Measurements from ENCODE around the gene FAM174C. TPM values are rescaled to one million over a fixed set of nuclear protein-coding genes. Genes with fewer than 3 reads are reported as not detected.
"Not testable (repeated sequence)": the region's sequence is repeated elsewhere in the genome, so short reads cannot be mapped to it uniquely, and the experiment has no call there.

FAM174C gene
- total RNA-seq, 1 experiment from 2014 or later = 64.4 TPM

DNA sequence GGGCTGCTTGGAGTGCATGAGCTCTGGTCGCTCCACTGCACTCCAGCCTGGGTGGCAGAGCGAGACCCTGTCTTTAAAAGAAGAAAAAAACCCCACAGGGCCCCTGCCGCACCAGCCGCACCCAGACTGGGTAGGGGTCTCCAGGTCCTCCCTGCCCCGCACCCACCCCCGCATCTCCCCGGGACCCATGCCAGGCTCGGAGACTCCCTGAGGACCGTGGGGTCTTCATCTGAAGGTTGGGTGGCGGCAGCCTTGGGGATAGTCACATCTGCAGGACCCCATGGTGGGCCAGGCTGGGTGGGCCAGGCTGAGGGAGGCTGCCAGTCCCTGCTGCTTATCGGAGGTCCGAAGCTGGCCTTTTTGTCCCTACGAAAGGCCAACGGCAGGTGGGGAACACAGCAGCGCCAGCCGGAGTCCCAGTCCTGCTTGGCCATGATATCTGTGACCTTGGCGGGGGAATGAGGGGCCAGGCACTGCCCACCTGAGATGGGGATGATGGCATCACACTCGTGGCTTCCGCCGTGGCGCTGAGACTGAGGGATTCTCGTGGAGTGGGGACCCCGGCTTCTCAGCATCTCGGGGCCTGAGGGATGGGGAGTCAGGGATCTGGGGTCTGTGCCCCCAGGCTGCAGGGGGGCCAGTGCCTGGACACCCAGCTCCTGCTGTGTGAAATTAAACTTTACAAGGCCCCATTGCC is 21.4 kb downstream of the FAM174C start:
- no peak for DNase-seq (ENCODE audit: low read depth)

DNA sequence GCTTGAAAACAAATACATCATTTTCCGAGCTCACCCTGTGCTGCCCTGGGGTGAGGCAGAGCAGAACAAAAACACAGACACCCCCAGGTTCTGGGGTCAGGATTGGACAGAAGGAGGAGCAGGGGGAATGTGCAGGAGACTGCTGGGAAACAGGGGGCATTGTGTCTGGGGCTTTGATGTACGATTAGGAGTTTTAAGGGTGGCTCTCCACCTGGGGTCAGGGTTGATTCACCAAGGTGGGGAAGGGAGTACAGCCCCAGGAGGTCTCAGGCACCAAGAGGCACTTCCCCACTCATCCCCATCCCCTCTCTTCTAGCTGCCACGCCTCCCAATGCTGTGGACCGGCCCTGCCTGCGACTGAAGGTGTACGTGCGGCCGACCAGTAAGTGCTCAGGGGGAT is 22.9 kb downstream of the FAM174C start:
- no peak for DNase-seq (ENCODE audit: low read depth)

DNA sequence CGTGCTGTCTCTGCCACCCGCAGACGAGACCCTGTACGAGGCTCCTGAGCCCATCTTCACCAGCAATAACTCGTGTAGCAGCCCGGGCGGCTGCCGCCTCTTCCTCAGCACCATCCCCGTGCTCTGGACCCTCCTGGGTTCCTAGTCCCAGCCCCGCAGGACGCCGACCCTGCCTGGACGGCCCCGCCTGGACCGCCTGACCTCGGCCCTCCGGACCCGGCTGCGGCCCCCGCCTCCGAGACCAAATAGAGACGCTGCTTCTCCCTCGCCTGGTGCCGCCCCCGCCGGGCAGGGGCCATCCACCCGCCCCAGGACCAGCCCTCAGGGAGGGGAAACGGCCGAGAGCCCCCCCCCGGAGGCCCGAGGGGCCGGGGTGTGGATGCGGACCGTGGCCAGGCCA is 24.5 kb downstream of the FAM174C start:
- no peak for DNase-seq (ENCODE audit: low read depth)

DNA sequence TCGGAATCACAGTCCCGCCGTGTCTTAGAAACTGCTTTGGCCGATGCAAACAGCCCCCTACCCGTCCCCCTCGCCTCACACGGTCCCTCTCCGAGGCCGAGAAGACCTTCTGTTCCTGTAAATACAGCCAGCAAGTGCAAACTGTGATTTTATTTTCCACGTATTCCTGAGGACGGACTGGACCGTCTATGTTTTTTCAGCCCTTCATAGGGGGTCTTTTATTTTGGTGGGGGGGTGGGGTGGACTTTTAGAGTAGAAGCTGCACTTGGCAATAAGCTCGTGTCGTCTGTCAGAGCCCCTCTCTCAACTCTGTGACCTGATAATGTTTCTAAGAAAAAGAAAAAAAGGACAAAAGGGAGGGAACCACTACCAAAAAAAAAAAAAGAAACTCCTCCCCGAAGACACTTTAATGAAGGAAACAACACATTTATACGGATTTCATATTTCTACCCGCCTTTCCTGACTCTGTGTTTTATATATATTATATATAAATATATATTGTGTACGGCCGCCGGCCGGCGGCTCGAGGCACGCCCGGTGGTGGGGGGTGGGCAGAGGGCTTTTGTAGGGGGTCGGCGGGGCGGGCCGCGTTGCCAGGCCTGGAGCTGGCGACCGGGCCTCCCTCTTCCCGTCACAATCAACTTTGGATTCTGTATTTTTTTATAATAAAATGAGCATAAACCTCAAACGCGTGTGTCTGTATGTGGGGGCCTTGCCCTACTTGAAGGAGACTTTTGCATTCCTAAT is 25.6 kb downstream of the FAM174C start:
- DNase-seq (ENCODE audit: low read depth) = no peak

DNA sequence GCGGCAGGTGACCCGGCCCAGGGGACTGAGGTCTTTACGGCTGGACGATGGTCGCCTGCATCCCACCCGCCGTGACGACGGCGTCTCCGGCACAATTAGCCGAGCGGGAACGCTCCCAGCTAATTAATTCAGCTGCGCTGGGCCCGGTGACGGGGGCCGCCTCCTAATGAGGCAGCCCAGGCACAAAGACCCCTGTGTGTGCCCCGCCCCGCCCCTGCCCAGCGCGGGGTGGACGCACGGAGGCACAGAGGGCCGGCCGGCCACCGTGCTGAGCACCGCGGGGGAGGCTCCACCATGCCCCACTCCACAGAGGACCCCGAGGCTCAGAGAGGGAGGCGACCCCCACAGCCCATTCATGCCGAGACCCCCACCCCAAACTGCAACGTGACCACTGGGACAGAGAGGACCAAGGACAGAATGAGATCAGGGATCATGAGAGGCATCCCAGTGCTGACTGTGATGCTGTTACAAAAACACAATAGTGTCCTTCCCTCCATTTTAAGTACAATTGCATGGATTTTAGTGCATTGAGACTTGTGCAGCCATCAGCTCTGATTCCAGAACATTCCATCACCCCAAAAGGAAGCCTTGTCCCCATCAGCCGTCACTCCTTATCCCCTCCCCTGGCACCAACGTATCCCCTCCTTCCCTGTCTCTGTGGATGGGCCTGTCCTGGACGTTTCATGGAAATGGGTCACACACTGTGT is 27.4 kb downstream of the FAM174C start:
- no peak for DNase-seq (ENCODE audit: low read depth)

DNA sequence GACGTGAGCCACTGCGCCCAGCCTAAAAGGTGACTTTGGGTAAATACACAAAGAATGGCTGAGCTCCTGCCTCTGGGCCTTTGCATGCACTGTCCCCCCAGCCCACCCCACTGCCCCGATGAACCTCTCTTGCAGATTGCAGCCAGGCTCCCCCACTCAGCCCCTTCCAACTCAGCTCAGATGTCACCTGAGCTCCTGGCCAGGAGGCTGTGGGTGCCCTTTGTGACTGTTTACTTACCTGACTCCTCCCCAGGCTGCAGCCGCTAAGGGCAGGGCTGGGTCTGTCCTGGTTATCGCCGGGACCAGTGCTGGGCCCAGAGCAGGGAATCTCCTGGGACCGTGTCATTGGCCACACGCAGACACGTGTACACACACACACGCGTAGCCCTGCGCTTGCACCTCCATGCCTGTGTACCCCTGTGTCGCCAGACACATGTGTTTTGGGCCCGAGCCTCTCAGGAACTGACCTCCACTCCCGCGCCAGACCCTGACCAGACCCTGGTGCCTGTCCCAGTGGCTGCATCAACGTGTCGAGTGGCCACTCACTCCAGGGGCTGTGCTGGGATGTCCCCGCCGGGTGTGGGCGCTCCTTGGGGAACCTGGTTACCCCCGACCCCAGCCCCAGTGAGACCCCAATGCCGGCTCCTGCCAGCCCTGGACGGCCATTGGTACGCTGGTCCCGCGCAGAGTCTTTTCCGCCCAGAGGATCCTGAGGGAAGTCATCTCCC is 29.0 kb downstream of the FAM174C start:
- DNase-seq (ENCODE audit: low read depth) = no peak

DNA sequence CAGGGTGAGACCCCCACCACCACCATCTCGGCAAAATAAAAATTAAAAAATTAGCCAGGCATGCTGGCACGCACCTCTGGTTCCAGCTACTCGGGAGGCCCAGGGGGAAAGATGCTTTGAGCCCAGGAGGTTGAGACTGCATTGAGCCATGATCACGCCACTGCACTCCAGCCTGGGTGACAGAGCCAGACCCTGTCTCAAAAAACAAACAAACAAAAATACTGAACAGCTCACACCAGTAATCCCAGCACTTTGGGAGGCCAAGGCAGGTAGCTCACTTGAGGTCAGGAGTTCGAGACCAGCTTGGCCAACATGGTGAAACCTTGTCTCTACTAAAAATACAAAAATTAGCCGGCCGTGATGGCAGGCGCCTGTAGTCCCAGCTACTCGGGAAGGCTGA is 30.0 kb downstream of the FAM174C start:
- not testable (repeated sequence) for DNase-seq (ENCODE audit: low read depth)

DNA sequence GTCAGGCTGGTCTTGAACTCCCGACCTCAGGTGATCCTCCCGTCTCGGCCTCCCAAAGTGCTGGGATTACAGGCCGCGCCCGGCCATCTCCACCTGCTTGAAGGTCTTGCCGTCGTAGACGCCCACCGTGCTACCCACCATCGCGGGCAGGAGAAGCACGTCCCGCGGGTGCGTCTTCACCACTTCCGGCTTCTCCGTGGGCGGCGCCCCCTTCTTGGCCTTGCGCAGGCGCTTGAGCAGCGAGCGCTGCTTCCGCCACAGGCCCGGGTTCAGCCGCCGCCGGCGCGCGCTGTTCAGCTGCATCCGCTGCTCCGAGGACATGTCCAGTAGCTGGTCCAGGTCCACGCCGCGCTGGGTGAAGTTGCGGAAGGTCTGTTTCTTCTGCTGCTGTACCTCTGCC is 32.0 kb downstream of the FAM174C start:
- no peak for DNase-seq (ENCODE audit: low read depth)

DNA sequence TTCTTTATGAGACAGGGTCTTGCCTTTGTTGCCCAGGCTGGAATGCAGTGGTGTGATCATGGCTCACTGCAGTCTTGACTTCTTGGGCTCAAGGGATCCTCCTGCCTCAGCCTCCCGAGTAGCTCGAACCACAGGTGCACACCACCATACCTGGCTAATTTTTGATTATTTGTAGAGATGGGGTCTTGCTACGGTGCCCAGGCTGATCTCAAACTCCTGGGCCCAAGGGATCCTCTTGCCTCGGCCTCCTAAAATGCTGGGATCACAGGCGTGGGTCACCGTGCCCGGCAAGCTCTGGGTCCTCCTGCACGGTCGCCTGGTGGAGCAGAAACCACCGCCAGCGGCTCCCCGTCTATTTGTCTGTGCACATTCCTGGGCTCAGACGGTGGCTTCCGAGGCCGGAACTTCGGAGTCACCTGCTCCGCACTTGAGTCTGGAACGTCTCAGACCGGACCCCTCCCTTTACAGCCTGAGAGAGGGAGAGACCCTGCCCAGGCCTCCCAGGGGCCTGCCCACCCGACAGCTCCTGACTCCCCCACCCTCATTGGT is 32.5 kb downstream of the FAM174C start:
- no peak for DNase-seq (ENCODE audit: low read depth)

DNA sequence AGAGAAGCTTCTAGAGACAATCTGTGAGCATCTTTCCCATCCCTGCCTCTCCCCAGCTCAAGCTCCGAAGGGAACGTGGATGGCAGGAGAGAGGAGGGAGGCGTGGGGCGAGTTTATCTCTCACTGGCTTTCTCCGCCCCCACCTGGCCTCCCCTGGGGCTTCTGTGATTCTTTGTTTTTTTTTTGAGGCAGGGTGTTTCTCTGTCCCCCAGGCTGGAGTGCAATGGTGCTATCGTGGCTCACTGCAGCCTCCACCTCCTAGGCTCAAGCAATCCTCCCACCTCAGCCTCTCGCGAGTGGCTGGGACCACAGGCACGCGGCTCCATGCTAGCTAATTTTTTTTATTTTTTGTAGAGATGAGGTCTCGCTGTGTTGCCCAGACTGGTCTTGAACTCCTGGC is 33.4 kb downstream of the FAM174C start:
- no peak for DNase-seq (ENCODE audit: low read depth)

DNA sequence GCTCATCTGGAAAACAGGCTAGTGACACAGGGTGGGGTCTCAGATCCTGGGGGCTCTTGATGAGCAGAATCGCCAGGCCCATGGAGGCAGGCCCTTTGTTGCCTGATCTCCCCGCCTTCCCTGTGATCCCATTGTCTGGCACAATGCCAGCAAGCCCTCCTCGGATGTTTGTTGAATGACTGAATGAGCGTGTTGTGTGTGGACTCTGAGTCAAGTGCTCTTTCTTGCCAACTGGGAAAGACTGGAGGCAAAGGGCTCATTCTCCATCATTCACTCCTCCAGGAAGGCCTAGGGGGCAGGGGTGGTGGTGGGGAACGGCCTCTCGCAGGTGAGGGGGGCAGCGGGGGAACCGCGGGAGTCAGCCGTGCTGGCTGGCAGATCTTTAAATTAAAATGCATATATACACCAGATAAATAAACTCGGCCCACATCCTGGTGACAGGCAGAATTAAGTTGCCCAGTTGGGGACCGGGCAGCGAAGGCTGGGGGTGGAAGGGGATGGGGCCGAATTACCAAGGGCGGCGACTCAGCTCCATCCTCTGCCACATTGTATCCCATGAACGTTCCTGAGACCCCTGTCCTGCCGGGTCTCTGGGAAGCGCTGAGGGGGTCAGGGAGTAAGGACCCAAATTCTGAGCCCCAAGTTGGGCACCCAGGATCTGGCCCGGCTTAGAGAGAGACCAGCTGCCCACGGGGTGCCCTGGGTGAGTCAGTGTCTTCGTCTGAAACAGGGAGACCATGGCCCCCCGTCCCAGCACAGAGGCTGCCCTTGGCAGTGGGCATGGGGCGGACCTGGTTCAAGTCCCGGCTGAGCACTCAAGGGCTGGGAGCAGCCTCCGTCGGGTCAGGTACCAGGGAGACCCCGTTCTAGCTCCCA is 34.9 kb downstream of the FAM174C start:
- no peak for DNase-seq (ENCODE audit: low read depth)

DNA sequence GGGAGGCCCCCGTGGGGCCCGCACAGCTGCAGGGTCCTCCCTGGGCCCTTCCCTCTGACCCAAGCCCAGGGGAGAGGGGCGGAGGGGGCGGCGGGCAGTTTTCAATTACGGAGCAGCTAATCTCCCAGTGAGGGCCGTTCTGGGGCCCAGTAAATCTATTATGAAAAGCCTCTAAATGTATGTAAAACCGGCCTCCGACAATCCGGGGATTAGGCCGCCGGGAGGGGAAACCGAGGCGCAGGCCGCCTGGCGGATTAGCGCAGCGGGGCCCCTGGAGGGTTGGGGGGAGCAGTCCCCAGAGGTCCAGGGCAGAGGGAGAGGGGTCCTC is 35.5 kb downstream of the FAM174C start:
- no peak for DNase-seq (ENCODE audit: low read depth)

DNA sequence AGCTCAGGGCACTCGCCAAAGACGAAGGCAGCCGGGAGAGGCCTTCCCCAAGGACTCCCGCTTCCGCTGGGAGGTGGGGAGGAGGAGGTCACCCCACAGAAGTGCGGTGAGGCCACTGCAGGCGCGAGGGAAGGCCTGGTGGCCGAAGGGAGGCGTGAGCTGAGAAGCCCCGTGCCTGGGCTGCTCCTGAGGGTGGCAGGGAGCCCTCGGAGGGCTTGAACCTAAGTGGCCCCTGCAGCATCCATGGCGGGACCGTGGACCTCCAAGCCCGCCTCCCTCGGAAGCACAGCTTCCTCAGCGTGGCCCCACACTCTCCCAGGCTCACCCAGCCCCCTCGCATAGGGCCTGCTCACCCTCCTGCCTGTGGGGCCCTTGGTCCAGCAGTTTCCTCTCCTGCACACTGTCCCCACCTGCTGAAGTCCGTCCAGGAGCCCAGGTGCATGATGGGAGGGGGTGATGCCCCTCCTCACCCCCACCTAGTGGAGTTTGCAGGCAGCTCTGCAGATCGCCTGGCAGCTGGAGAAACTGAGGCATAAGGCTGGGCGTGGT is 36.3 kb downstream of the FAM174C start:
- no peak for DNase-seq (ENCODE audit: low read depth)

DNA sequence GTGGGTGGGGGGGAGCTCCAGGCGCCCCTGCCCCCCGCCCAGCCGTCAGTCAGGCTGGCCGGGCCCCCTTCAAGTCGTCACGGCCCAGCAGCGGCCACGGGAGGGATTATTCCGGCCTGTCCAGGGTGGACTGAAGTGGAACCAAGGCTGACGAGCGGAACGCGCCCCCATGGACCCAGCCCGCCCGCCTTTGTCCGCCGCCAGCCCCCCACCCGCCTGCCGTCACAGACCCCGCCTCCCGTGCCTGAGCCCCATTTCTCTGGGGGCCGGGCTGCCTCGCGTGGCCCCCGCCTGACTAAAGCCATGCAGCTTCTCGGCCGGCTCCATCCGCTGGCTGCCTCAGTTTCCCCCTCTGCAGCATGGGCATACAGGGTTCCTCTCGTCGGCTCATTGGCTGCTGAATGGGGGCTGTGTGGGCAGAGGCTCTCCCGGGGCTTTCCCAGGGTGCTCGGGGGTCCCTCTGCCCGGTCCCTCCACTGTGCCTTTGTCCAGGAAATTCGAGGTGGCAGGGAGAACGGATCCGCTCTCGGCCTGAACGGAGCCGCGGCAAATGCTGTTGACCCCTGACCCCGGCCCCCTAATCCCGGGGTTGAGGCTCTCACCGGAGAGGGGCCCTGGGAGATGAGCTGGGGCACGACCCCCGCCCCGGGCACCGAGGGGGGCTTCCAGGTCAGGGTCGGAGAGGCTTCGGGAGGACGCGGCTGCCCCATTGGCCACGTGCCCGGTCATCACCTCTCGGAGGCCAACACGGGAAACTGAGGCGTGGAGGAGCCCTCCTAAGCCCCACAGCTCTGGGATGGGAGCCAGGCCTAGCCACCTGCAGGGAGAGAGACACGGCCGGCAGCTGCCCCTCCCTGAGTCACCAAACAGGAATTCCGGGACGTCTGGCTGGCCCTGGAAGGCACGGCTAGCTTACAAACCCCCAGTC is 37.7 kb downstream of the FAM174C start:
- peak; percentile 51 for DNase-seq (ENCODE audit: low read depth)

DNA sequence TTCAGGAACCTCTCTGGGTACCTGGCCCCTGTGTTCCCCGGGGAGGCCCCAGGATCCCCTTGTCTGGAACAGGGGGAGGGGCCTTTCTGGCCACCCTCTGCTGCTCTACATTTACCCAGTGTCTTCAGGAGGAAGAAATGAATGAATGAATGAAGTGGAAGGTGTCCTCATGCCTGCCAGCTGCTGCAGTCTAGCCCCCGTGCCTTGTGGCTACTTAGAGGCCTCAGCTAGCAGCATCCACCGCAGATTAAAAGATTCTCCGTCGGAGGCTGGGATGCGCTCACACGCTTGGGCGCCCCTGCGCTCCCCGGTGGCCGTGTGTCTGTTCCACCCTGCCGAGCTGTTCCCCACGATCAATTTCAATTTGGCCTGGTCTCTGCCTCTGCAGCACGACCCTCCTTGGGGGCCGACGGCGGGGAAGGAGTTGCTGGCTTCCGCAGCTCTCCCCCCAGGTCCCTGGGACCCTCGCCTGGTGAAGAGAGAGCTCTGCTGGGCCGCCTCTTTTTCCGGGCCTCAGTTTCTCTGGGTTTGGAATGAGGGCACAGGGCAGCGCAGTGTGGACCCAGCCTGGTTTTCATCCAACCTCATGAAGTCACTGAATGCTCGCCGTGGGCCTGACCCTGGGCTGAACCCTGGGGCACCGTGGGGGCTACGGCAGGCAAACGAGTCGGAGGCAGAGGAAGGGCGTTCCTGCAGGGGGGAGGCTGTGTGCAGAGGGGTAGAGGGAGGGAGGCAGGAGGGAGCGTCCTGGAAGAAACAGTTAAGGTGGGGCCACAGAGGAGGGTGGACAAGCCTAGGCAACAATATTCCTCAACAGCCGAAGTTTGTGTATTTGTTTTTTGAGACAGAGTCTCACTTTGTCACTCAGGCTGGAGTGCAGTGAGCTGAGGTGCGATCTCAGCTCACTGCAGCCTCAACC is 38.6 kb downstream of the FAM174C start:
- no peak for DNase-seq (ENCODE audit: low read depth)

DNA sequence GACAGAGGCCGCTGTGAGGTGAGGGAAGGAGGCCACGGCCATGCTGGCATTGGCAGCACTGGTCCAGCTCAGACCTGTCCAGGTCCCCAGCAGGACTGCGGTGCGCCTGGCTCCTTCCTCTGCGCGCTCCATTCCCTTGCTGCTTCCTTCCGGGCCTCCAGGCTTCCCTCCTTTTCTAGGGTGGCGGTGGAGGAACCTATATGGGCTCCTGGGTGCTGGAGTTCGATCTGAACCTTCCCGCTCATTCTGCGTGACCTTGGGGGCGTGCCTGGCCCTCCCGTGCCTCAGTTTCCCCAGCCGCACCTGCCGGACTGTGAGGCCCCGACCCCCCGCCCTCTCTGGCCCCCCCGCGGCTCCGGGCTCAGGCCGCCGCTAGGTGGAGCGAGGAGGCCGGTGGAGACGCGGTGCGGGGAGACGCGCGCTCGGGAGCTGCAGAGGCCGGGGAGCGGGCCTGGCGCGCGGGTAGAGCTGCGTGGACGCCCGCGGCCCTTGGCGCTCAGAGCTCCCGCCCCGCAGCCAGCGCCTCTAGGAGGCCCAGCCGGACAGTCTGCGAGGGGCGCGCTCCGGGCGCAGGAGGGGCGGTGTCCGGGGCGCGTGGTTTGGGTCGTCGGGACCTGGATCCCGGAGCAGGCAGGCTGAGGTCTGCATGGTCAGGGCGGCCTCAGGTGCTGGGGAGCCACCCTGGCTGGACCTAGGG is 40.3 kb downstream of the FAM174C start:
- no peak for DNase-seq (ENCODE audit: low read depth)

DNA sequence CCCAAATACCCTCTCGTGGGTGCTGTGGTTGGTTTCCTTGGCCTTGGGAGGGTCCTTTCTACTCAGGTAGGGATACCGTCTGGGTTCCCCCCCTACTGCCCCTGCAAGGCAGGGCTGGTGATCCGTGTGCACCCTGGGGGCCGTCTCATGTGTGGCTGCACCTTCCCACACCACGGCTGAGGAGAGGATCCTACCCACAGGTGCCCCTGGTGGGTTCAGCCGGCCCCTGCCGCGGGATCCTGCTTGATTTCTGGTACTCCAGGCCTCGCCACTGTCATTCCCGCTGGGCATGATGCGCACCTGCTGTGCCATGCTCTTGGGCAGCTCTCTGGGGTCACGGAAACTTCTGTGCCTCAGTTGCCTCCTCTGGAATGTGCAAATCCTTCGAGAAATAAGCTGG is 41.1 kb downstream of the FAM174C start:
- DNase-seq (ENCODE audit: low read depth) = no peak
